ENCODE data around the gene AKAP6.

AKAP6 gene

DNA sequence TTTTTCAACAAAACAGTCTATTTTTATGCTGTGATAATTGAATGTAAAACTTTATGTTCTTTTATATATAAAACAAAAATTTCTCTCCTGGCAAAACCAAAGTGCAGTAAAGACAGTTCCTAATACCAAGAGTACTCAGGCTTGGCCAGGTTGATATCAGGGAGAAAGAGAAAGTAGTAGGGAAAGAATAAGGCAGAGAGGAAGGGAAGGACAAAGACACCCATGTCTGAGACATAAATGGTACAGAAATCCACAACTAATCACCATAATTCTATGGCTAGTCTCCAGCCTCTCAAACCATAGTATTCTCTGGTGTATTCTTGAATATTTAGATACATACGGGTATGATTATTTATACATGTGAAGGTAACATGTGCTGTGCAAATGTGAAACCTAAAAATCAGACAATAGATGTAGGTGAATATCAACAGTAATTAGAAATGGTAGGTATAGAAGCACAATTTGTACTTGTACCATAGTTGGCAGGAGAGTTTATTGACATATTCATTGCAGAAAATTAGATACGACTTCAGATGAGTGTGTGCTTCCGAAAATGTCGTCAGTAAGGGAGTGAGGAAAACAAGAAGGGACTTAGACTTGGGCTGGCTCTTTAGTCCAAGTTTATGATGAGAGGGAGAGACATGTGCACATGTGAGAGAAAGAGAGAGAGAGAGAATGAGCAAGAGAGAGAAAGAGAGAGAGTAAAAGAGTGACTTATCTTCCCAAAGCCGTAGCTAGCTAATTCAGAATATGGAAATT lies 378.8 kb downstream of the AKAP6 start:
- DNase-seq (ENCODE audit: low spot score) = no peak

DNA sequence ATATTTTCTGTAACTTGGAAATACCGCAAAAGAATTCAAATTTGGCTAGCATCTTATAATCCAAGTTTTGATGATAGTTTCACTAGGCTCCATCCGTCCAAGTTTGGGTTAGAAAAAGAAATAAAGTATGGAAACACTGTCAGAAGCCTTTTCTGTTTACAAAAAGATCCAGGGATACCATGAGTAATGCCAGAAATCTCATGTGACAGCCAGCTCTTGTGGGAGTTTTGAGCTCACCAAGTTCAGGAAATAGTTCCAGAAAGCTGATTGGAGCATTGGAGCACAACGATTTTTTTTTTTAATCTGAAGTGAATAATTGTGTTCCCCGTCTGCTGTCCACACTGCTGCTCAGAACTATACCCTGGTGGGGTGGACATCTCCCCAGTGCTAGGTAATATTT lies 379.9 kb downstream of the AKAP6 start:
- no peak for DNase-seq (ENCODE audit: low spot score)

DNA sequence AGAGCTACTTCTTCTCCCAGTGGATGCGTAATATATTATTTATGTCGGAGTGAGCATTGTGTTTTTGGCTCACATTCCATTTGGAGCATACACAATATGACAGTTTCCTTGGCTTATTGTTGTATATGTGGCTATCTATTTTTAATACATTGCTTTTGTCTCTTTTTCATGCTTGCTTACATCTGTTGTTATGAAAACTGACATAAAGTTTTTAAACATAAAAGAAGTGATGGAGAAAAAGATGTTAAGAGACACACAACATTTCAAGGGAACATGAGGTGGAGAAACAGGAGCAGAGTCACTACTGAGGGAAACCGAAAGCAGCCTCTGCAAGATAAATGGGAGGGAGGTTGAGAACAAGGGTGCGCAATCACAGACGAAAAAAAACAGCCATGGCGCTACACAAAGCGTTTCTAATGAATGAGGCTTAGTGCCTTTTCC lies 381.2 kb downstream of the AKAP6 start:
- no peak for DNase-seq (ENCODE audit: low spot score)

DNA sequence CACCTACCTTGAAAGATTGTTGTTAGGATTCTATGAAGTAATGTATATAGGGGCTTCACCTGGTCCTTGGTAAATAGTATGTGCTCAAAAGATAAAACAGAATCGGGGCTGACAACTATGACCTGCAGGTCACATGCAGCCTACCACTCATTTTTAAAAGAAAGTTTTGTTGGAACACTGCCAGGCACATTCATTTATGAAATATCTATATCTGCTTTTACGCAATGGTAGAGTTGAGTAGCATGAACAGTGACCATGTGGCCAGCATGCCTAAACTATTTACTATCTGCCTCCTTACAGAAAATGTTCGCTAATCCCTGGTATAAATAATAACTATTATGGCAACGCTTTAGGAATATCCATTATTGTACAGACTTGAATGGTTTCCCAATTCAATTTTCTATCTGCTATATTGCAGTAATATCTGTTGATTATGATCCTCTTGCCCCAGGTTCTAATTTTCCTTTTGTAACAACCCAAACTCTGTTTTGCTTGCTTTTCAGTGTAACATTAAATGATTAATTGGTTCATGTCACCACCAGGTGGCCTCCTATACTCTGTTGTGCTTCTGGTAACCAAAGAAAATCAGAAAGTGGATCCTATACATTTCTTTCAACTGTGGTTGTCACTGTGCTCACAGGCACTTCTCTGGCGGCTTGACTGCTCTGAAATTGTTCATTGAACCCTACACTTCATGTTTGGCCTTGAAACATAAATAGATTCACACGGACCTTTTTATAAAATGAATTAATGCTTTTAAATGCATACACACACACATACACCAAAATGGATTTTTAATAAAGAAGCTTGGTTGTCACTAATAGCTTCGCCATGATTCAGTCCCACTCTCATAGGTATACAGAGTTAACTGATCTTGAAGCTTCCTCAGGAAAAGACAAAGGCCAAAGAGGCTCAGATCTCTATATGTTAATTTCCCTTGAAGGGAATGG lies 381.9 kb downstream of the AKAP6 start:
- peak; percentile 35 for DNase-seq (ENCODE audit: low spot score)

DNA sequence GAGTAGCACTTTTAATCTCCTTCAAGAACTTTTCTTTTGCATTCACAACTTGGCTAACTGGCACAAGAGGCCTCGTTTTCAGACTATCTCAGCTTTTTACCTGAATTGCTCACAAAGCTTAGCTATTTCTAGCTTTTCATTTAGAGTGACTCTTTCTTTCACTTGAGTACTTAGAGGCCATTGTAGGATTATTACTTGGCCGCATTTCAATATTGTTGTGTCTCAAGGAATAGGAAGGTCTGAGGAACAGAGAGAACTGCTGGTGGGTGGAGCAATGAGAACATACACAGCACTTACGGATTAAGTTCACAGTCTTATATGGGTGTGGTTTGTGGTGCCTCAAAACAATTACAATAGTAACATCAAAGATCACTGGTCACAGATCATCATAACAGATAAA lies 384.8 kb downstream of the AKAP6 start:
- no peak for DNase-seq (ENCODE audit: low spot score)

DNA sequence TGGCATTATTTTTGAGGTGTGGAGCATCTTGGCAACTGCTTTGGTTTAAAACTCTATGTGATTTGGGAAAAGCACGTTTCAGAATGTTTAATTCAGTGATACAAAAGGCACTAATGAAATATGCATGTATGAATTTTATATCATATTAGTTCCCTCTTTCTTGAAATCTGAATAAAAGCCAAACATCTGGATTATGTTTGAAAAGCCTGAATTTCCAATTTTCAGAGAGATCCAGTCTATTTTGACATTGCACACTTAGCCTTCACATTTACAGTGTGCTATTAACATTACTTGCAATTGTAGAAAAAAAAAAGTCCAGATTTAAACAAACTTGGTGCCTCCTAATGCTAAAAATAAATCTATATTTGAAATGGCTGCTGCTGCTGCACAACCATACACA lies 390.5 kb downstream of the AKAP6 start:
- no peak for DNase-seq (ENCODE audit: low spot score)

DNA sequence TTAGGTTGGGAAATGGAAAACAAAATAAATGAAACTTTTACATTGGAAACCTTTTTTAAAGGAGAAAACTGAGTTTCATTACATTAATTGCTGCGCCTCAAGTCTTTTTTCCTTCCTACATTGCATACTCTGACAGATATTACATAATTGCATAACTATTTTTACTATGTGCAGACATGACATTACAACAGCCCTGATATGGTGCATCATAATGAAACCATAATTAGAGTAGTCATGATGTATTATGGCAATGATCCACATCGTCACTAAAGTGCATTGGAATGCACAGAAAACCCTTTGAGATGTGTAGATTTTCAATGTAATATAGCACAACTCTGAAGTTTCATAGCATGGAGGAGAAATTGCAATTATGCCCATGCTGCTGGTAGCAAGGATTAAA lies 391.8 kb downstream of the AKAP6 start:
- no peak for DNase-seq (ENCODE audit: low spot score)

DNA sequence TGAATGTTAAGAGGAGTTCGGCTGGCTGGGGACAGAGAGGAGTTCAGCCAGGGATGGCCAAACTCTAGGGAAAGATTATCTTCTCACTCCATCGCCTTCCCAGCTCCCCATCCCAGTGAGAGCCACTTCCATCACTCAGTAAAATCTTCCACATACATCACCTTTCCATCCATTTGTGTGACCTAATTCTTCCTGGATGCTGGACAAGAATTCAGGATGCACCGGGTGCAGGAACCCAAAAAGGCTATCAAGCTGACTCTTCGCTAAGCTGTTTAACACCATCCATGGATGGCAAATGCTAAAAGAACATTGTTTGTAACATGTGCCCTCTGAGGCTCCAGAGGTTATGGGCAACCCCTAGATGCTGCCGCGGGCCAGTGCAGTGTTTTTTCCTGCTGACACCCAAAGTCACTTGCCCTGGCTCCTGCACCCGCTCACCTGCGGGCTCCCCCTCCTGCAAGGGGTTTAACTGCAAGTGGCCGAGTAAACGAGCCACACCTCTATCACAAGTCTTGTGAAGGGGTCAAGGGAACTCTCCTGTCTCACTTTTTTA lies 393.6 kb downstream of the AKAP6 start:
- DNase-seq (ENCODE audit: low spot score) = peak; percentile 76

DNA sequence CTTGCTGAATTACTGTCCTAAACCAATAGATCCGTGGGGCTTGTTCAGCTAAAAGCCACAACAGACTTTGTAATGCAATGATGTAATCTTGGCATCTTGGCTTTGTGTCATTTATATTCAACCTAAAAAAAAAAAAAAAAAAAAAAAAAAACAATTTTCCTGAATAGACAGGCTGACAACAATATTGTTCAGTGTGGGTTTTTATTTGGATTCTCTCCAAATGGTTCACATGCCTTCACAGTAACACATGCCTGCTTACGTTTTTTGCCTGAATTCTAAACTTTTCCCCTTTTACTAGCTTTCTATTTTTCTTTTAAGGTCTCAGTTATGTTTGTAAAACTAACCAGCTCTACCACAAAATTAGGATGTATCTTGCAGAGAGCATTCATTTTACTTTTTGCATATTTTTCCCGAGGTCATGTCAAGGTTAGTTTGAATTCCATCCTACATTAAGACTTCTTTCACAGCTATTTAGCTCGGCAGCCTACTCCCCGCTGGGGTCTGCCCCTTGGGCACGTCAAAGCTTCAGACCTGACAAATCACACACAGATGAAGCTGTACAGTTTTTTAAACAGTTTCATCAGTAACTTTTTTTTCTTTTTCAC lies 395.9 kb downstream of the AKAP6 start:
- no peak for DNase-seq (ENCODE audit: low spot score)

DNA sequence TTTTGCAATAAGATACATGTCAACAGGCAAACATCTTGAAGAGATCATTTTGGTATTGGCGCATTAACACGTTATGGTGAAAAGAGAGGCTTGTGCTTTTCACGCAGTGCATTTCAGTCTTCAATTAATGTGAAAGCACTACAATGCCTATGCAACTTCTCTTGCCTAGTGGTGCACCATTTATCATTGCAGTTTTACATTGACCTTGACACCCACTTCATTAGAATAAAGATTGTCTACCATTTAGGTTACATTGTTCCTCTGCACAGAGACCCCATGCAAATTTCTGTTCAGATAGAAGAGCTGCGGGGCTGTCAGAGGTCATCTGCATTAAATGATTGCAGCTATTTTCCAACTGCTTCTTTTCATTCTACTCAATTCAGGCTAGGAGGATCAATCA lies 397.4 kb downstream of the AKAP6 start:
- no peak for DNase-seq (ENCODE audit: low spot score)

DNA sequence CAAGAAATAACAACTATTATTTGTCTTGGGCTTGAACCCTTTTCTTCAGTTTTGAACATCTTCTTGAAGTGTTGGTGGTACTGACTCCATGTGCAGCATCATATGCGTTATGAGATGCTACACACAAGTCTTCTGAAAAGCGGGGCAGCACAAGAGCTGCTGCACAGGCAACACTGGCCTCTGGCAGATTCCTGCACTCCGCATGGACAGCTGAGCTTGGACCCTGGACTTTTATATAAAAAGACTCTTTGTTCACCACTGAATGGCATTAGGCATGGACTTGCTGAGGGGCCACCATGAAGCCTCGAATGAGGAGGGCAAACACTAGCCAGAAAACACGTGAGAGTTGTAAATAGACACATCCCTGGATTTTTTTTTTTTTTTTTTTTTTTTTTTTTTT lies 398.7 kb downstream of the AKAP6 start:
- no peak for DNase-seq (ENCODE audit: low spot score)

DNA sequence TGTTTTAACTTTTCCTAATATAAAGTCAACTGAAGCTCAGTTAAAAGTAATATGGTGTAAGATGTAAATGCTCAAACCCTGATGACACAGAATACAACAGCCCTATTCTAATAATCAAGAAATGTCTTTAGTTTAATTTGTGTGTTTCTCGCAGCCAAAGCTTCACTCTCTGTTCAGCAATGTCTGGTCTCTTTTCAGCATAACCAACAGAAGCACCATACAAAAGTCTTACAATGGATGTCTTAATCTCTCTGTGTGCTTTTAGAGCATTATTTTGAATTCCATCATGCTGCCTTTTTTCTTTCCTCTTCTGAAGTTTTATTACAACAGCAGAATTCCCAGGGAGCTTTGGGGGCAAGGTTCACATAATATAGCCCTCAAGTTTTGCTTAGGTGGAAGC lies 399.4 kb downstream of the AKAP6 start:
- no peak for DNase-seq (ENCODE audit: low spot score)

DNA sequence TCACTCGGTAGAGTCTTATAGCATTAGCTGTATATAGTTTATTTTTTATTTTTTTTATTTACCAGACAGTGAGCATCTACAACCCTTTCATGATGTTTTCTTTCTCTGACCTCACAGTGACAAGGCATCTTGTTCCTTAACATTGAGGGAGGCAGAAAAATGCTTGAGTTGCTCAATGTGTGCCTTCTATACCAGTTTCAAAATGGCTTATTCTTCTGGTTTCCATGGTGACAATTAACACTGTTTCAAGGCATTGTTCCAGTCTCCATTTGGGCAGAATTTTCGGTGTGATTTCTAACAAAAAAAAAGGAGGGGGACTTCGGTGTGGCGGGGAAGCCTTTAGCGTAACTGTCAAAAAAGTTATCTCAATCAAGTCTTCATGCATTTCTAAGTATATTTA lies 399.9 kb downstream of the AKAP6 start:
- DNase-seq (ENCODE audit: low spot score) = no peak

DNA sequence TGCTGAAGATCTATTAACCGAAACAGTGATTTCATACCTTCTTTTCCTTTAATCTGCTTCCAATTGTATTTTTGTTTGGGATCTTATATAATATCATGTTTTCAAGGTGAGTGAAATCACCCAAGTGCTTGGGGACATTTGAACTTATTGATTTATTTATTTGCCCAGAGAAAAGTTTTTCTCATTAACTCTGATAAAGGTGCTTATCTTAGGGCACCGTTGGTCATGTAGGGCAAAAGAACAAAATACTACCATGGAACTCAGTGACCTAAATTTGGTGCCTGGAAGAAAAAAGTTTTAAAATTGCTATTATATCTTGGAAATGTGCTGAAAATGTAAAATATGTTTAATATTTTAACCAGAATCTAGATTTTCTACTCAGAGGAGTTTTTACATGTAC lies 402.2 kb downstream of the AKAP6 start:
- no peak for DNase-seq (ENCODE audit: low spot score)

DNA sequence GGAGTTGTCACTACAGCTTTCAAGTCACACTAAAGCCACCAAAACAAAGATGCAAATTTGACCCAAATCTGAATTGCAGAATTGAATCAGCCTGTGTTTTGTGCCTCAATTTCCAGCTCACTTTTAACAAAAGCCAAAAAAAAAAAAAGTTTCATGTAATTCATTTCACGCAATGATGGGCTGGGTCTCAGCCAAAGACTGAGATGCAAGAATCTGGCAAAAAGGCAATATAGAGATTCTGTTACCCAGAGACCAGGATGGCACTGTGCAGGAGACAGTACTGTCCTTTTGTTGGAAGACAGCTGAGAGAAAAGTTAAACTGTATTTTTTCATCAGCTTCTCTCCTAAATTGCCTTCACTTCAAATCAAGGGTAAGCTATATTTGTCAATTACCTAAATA lies 403.9 kb downstream of the AKAP6 start:
- no peak for DNase-seq (ENCODE audit: low spot score)

DNA sequence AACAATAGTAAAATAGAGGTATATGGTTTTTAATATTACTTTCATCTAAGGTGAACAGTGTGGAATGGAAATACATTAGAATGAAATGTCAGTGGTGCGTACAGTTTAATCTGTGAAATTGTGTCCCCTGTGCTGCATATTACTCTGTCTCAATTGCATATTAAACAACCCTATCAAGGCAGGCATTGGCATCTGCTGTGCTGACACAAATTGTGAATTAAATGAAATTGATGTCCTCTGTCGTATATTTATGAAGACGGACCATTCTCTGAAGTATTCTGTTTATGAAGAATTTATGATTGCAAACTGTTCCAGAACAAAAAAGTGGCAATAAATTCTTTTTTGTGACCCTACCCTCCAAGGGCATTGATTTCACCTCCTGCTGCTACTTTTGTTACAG lies 405.2 kb downstream of the AKAP6 start:
- no peak for DNase-seq (ENCODE audit: low spot score)

DNA sequence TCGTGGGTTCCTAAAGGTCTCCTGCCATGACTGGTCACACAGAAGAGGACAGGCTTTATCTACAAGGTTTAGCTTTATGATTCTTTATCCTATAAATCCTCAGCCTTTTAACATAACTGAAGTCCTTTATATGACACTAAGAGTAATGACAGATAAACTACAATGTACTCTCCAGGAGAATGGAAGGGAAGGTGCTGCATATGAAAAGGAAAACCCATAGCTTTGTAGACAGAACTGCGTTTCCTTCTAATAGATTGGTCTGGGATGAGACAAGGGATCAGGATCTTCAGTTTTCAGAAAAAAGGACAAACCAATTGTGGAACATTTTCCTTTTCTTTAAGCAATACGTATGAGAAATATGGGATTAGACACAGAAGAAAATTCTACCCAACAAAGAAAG lies 408.5 kb downstream of the AKAP6 start:
- DNase-seq (ENCODE audit: low spot score) = no peak

DNA sequence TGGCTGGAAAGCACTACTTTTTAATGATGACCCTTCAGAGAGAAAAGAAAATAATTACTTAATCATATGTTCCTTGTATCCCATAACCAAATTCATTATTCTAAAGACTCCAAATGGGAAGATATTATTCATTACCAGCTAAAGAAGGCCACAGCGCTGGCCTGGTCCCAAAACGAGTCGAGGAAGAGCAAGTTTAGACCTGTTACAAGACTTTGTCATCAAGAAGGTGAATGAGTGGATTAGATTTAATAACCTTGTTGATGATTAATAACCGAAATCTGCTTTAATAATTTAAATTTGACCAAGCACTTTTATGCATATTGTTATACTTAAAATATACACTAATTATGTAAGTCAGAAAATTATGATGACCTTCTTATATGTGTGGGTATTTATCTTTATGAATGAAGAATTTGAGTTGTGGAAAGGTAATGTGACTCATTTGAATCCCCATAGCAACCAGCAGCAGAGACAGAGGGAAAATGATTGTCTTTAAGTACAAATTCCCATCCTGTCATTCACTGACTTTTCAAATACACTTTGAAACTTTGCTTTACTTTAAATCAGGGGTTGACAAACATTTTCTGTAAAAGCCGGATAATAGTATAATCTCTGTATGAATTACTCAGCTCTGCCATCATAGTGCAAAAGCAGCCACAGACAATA lies 409.2 kb downstream of the AKAP6 start:
- no peak for DNase-seq (ENCODE audit: low spot score)

DNA sequence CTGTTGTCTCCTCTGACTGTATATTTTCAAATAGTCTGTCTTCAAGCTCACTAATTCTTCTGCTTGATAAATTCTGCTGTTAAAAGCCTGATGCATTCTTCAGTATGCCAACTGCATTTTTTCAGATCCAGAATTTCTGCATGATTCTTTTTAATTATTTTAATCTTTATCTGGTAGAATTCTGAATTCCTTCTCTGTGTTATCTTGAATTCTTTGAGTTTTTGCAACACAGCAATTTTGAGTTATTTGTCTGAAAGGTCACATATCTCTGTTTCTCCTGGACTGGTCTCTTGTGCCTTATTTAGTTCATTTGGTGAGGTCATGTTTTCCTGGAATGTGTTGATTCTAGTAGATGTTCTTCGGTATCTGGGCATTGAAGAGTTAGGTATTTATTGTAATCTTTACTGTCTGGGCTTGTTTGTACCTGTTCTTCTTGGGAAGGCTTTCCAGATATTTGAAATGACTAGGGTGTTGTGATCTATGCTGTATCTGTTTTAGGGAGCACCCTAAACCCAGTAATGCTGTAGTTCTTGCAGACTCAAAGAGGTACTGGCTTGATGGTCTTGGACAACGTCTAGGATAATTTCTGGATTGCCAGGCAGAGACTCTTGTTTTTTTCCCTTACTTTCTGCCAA lies 415.8 kb downstream of the AKAP6 start:
- no peak for DNase-seq (ENCODE audit: low spot score)

DNA sequence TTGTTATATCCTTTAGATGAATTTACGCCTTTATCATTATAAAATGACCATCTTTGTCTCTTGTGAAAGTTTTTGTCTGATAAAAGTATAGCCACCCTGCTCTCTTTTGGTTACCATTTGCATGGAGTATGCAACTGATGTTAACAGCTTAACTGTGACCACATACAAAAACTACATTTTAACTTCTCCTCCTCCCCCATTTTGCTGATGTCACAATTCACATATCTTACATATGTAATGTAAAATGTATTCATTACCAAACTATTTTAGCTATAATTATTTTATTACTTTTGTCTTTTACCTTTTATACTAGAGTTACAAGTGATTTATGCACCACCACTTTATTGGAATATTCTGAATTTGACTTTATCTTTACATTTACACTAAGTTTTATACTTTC lies 425.1 kb downstream of the AKAP6 start:
- no peak for DNase-seq (ENCODE audit: low spot score)

DNA sequence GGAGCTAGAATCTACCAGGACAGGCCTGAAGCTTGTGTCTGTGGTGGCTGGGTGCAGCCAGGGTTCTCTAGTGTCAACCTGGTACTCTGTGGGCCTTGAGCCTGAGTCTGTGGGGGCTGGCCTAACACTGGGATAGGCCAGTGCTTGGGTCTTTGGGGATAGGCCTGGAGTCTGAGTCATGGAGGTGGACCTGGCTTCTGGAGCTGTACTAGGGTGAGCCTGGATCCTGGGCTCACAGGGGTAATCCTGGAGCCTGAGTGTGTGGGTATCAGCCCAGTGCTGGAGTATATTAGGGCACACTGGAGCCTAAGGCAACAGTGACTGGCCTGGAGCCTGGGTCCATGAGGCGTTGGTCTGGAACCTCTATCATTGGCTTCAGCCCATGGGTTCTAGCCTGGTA lies 427.1 kb downstream of the AKAP6 start:
- no peak for DNase-seq (ENCODE audit: low spot score)

DNA sequence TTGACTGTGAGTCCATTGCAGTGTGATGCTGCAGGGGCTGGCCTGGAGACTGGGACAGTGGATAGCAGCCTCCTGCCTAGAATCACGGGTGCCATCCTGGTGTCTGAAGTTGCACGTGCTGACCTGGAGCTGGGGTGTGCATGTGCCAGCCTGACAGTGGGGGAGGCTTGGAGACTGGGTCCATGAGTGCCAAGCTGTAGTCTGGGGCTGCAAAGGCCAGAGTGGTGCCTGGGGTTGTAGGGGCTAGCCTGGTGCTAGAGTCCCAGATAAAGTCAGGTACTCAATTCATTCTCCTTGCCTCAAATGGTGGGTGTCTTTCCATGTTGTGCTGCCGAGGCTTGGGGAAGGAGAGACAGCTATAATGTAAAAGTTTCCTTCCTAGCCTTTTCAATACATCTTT lies 427.7 kb downstream of the AKAP6 start:
- no peak for DNase-seq (ENCODE audit: low spot score)

Measured in cerebellar cortex (tissue), 1 donor.